ENCODE results near the gene ELMO1.

ELMO1 gene

GRCh38 chr7:37198906-37199485 lies 249.7 kb downstream of the ELMO1 start:
- peak; percentile 78 for TF ChIP-seq CTCF (IDR thresholded peaks at IDR 0.05; ENCODE audit: low read depth, low read length)
- Histone ChIP-seq H3K4me3 (ENCODE audit: low read depth, low read length) (no peak overlapping the region), H3K27ac (no peak overlapping the region), H3K9me3 (ENCODE audit: severe bottlenecking) (no peaks in the 10 kb centered on the region), H3K36me3 (no peaks in the 10 kb centered on the region), H3K27me3 (ENCODE audit: insufficient read depth, low read depth, severe bottlenecking) (no peaks in the 10 kb centered on the region)
- DNase-seq: peak; percentile 79

GRCh38 chr7:37198041-37198905 lies 250.4 kb downstream of the ELMO1 start:
- Histone ChIP-seq H3K4me3 (ENCODE audit: low read depth, low read length) (no peak overlapping the region), H3K27me3 (ENCODE audit: insufficient read depth, low read depth, severe bottlenecking) (no peaks in the 10 kb centered on the region), H3K9me3 (ENCODE audit: severe bottlenecking) (no peaks in the 10 kb centered on the region), H3K27ac (no peak overlapping the region), H3K36me3 (no peaks in the 10 kb centered on the region)
- no peak for DNase-seq
- TF ChIP-seq CTCF (IDR thresholded peaks at IDR 0.05; ENCODE audit: low read depth, low read length): no peak

GRCh38 chr7:37197108-37197507 lies 251.6 kb downstream of the ELMO1 start:
- H3K9me3 ChIP-seq (ENCODE audit: severe bottlenecking): no peaks in the 10 kb centered on the region
- H3K27me3 ChIP-seq (ENCODE audit: insufficient read depth, low read depth, severe bottlenecking): no peaks in the 10 kb centered on the region
- no peak overlapping the region for H3K4me3 ChIP-seq (ENCODE audit: low read depth, low read length)
- no peak for DNase-seq
- no peaks in the 10 kb centered on the region for H3K36me3 ChIP-seq
- no peak for TF ChIP-seq CTCF (IDR thresholded peaks at IDR 0.05; ENCODE audit: low read depth, low read length)
- H3K27ac ChIP-seq: no peak overlapping the region

- H3K27ac ChIP-seq: no peak overlapping the region
- H3K27me3 ChIP-seq (ENCODE audit: insufficient read depth, low read depth, severe bottlenecking): no peaks in the 10 kb centered on the region
- H3K9me3 ChIP-seq (ENCODE audit: severe bottlenecking): no peaks in the 10 kb centered on the region
- no peak for TF ChIP-seq CTCF (IDR thresholded peaks at IDR 0.05; ENCODE audit: low read depth, low read length)
- H3K36me3 ChIP-seq: no peaks in the 10 kb centered on the region
- DNase-seq: no peak
- no peak overlapping the region for H3K4me3 ChIP-seq (ENCODE audit: low read depth, low read length)
Measured at GRCh38 chr7:37196676-37197075, 252.0 kb downstream of the ELMO1 start.

GRCh38 chr7:37195388-37195787 lies 253.3 kb downstream of the ELMO1 start:
- Histone ChIP-seq H3K4me3 (ENCODE audit: low read depth, low read length) (no peak overlapping the region), H3K9me3 (ENCODE audit: severe bottlenecking) (no peaks in the 10 kb centered on the region), H3K27me3 (ENCODE audit: insufficient read depth, low read depth, severe bottlenecking) (no peaks in the 10 kb centered on the region), H3K27ac (no peak overlapping the region), H3K36me3 (no peaks in the 10 kb centered on the region)
- no peak for DNase-seq
- no peak for TF ChIP-seq CTCF (IDR thresholded peaks at IDR 0.05; ENCODE audit: low read depth, low read length)

Data from WERI-Rb-1 (cell line).